Calu3 (cell line): Measurements from ENCODE around the gene HORMAD1. TPM values are rescaled to one million over a fixed set of nuclear protein-coding genes. Genes with fewer than 3 reads are reported as not detected.

ENCODE experiments used
- BruUV-seq: library from RNA; stranded (reverse); fragments of 400-500 nt; replicated peaks from 2 replicates; lab custom pipeline; 2021; lab: Mats Ljungman, UMichigan
- CTCF ChIA-PET: fragments of 300-600 bp; sonication (Branson Sonifier 250); formaldehyde crosslinking; loops from one replicate; lab custom pipeline; 2022; ENCODE audit warnings: antibody characterized with exemption; lab: Charles Lee
- DNase-seq: peaks from one replicate; pipeline ENCODE4 v3.0.0; 2022
- H3K27ac Mint-ChIP-seq: one replicate; pipeline ENCODE4 v1.8.0; 2022; ENCODE audit warnings: mixed read lengths; ENCODE audit not compliant: unreplicated experiment
- H3K27me3 Mint-ChIP-seq: one replicate; pipeline ENCODE4 v1.8.0; 2022; ENCODE audit warnings: mixed read lengths; ENCODE audit not compliant: unreplicated experiment
- H3K36me3 Mint-ChIP-seq: one replicate; pipeline ENCODE4 v1.8.0; 2022; ENCODE audit warnings: mild to moderate bottlenecking, moderate library complexity, mixed read lengths; ENCODE audit not compliant: insufficient read depth, unreplicated experiment
- H3K4me1 Mint-ChIP-seq: one replicate; pipeline ENCODE4 v1.8.0; 2022; ENCODE audit warnings: mild to moderate bottlenecking, low read depth, mixed read lengths; ENCODE audit not compliant: unreplicated experiment
- H3K4me3 Mint-ChIP-seq: one replicate; pipeline ENCODE4 v1.8.0; 2022; ENCODE audit warnings: mild to moderate bottlenecking, low read depth, moderate library complexity, mixed read lengths; ENCODE audit not compliant: unreplicated experiment
- H3K9me3 Mint-ChIP-seq: one replicate; pipeline ENCODE4 v1.8.0; 2022; ENCODE audit warnings: low read depth, mixed read lengths; ENCODE audit not compliant: unreplicated experiment
- CTCF ChIP-seq: fragments of 200-600 bp; IDR thresholded peaks from one replicate; pipeline ENCODE4 v1.8.0; 2022; ENCODE audit warnings: antibody characterized with exemption; ENCODE audit not compliant: unreplicated experiment
- intact Hi-C: fragments of 100-400 bp; cut with micrococcal nuclease; formaldehyde crosslinking; loops from one replicate; pipeline ENCODE4 v1.10.0; 2022; ENCODE audit not compliant: unreplicated experiment
- total RNA-seq: library from RNA; stranded (reverse); gene quantifications from 2 replicates; pipeline ENCODE4 v1.2.3, GENCODE V29; 2022

The HORMAD1 gene
- total RNA-seq, 1 experiment from 2014 or later: not detected

DNA sequence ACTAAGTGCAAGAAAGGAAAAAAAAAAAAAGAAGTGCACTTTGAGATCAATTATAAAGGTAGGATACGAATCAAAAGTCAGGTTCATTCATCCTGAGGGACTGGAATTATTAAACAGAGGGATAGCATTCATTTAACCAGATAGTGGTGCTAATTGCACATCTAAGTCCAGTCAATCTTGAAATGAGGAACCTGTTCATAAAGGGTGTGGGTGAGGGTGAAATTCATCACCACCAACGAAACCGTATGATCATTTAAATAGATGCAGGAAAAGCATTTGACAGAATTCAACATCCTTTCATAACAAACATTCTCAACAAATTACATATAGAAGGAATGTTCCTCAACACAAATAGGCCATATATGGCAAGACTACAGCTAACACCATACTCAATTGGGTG is 39.3 kb upstream of the HORMAD1 start:
- DNase-seq: no peak
- no peak for TF ChIP-seq CTCF
- Mint-ChIP-seq H3K9me3 (no peaks in the 10 kb centered on the region), H3K27ac (no peak overlapping the region), H3K27me3 (no peaks in the 10 kb centered on the region), H3K36me3 (peaks cover 6% of the 10 kb centered on the region), H3K4me1 (peaks cover 16% of the 10 kb centered on the region), H3K4me3 (no peak overlapping the region)
- intact Hi-C loops: no loop called here
- BruUV-seq: no TSS peak
- CTCF ChIA-PET: no interaction called here

- intact Hi-C loops: no loop called here
- H3K4me1 Mint-ChIP-seq: peaks cover 17% of the 10 kb centered on the region
- no TSS peak for BruUV-seq
Observed at GRCh38 chr1:150753416-150753815, 32.7 kb upstream of the HORMAD1 start.

GRCh38 chr1:150751443-150751842 is 30.7 kb upstream of the HORMAD1 start:
- Mint-ChIP-seq H3K27me3 (no peaks in the 10 kb centered on the region), H3K27ac (no peak overlapping the region), H3K36me3 (no peaks in the 10 kb centered on the region), H3K4me3 (no peak overlapping the region), H3K9me3 (no peaks in the 10 kb centered on the region), H3K4me1 (peaks cover 17% of the 10 kb centered on the region)
- no peak for TF ChIP-seq CTCF
- CTCF ChIA-PET: no interaction called here
- no peak for DNase-seq
- intact Hi-C loops: no loop called here
- no TSS peak for BruUV-seq

More at GRCh38 chr1:150753416-150753815, 32.7 kb upstream of the HORMAD1 start:
- Mint-ChIP-seq H3K27me3 (no peaks in the 10 kb centered on the region), H3K4me3 (no peak overlapping the region), H3K9me3 (no peaks in the 10 kb centered on the region), H3K36me3 (no peaks in the 10 kb centered on the region), H3K27ac (no peak overlapping the region)
- CTCF ChIA-PET: interaction anchor here (0.6 kb wide), 1 partner anchor 11 kb away, joined by 3 read pairs; no protein-coding TSS in a partner anchor
- no peak for DNase-seq
- no peak for TF ChIP-seq CTCF

DNA sequence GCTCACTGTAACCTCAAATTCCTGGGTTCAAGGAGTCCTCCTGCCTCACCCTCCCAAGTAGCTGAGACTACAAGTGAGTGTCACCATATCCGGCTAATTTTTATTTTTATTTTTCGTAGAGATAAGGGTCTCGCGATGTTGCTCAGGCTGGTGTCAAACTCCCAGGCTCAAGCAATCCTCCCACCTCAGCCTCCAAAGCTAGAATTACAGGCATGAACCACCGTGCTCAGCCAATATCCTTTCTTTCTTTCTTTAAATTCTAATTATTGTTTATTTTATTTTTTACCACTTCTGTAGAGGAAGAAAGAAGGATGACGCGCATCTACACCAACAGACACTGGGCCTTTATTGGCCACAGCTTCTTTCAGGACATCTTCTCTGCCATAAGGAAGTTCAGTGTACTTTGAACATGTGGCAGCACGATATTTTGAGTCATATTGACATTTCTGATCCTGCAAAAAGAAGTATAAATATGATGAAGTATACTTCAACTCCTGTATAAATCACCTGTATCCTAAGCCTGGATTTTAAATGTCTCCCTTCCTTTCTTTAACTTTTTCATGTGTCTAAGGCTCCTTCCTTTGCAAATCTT is 29.1 kb upstream of the HORMAD1 start:
- TF ChIP-seq CTCF: no peak
- Mint-ChIP-seq H3K27ac (no peak overlapping the region), H3K27me3 (no peaks in the 10 kb centered on the region), H3K4me1 (peaks cover 17% of the 10 kb centered on the region), H3K36me3 (no peaks in the 10 kb centered on the region), H3K4me3 (no peak overlapping the region), H3K9me3 (no peaks in the 10 kb centered on the region)
- DNase-seq: no peak
- no TSS peak for BruUV-seq
- intact Hi-C loops: no loop called here
- CTCF ChIA-PET: interaction anchor here (0.6 kb wide), 1 partner anchor 54 kb away, joined by 4 read pairs; no protein-coding TSS in a partner anchor
